ENCODE results near the gene UCHL5.
"Not testable (repeated sequence)": the region's sequence is repeated elsewhere in the genome, so short reads cannot be mapped to it uniquely, and the experiment has no call there.

UCHL5 gene

GRCh38 chr1:192986748-192987334, 72.3 kb downstream of the UCHL5 start:
- not testable (repeated sequence) for H3K27ac ChIP-seq (ENCODE audit: insufficient read depth, low read length, poor library complexity, severe bottlenecking); H3K4me1 ChIP-seq (ENCODE audit: control insufficient read depth, insufficient read depth, low read length, poor library complexity, severe bottlenecking); DNase-seq; H3K27me3 ChIP-seq (replicated peaks; ENCODE audit: control insufficient read depth, insufficient read depth, low read length, poor library complexity, severe bottlenecking); H3K9me3 ChIP-seq (ENCODE audit: control insufficient read depth, low read length); H3K4me3 ChIP-seq (ENCODE audit: insufficient read depth, low read depth, low read length, poor library complexity, severe bottlenecking); H3K36me3 ChIP-seq (ENCODE audit: control insufficient read depth, insufficient read depth, low read length)

- Histone ChIP-seq H3K27me3 (replicated peaks; ENCODE audit: control insufficient read depth, insufficient read depth, low read length, poor library complexity, severe bottlenecking) (no peaks in the 10 kb centered on the region), H3K4me3 (ENCODE audit: insufficient read depth, low read depth, low read length, poor library complexity, severe bottlenecking) (no peak overlapping the region), H3K4me1 (ENCODE audit: control insufficient read depth, insufficient read depth, low read length, poor library complexity, severe bottlenecking) (no peaks in the 10 kb centered on the region), H3K36me3 (ENCODE audit: control insufficient read depth, insufficient read depth, low read length) (no peaks in the 10 kb centered on the region), H3K27ac (ENCODE audit: insufficient read depth, low read length, poor library complexity, severe bottlenecking) (no peak overlapping the region), H3K9me3 (ENCODE audit: control insufficient read depth, low read length) (no peaks in the 10 kb centered on the region)
- no peak for DNase-seq
Observed at GRCh38 chr1:192986110-192986747, 72.9 kb downstream of the UCHL5 start.

- H3K9me3 ChIP-seq (ENCODE audit: control insufficient read depth, low read length): no peaks in the 10 kb centered on the region
- H3K4me3 ChIP-seq (ENCODE audit: insufficient read depth, low read depth, low read length, poor library complexity, severe bottlenecking): no peak overlapping the region
- no peaks in the 10 kb centered on the region for H3K36me3 ChIP-seq (ENCODE audit: control insufficient read depth, insufficient read depth, low read length)
- no peaks in the 10 kb centered on the region for H3K27me3 ChIP-seq (replicated peaks; ENCODE audit: control insufficient read depth, insufficient read depth, low read length, poor library complexity, severe bottlenecking)
- H3K27ac ChIP-seq (ENCODE audit: insufficient read depth, low read length, poor library complexity, severe bottlenecking): no peak overlapping the region
- DNase-seq: no peak
- H3K4me1 ChIP-seq (ENCODE audit: control insufficient read depth, insufficient read depth, low read length, poor library complexity, severe bottlenecking): no peaks in the 10 kb centered on the region
Observed at GRCh38 chr1:192984080-192984479, 75.1 kb downstream of the UCHL5 start.

GRCh38 chr1:192983349-192983980, 75.7 kb downstream of the UCHL5 start:
- Histone ChIP-seq H3K4me1 (ENCODE audit: control insufficient read depth, insufficient read depth, low read length, poor library complexity, severe bottlenecking) (no peaks in the 10 kb centered on the region), H3K27me3 (replicated peaks; ENCODE audit: control insufficient read depth, insufficient read depth, low read length, poor library complexity, severe bottlenecking) (no peaks in the 10 kb centered on the region), H3K27ac (ENCODE audit: insufficient read depth, low read length, poor library complexity, severe bottlenecking) (no peak overlapping the region), H3K36me3 (ENCODE audit: control insufficient read depth, insufficient read depth, low read length) (no peaks in the 10 kb centered on the region), H3K4me3 (ENCODE audit: insufficient read depth, low read depth, low read length, poor library complexity, severe bottlenecking) (no peak overlapping the region), H3K9me3 (ENCODE audit: control insufficient read depth, low read length) (no peaks in the 10 kb centered on the region)
- no peak for DNase-seq

- Histone ChIP-seq H3K27me3 (replicated peaks; ENCODE audit: control insufficient read depth, insufficient read depth, low read length, poor library complexity, severe bottlenecking) (no peaks in the 10 kb centered on the region), H3K4me1 (ENCODE audit: control insufficient read depth, insufficient read depth, low read length, poor library complexity, severe bottlenecking) (no peaks in the 10 kb centered on the region), H3K27ac (ENCODE audit: insufficient read depth, low read length, poor library complexity, severe bottlenecking) (no peak overlapping the region), H3K4me3 (ENCODE audit: insufficient read depth, low read depth, low read length, poor library complexity, severe bottlenecking) (no peak overlapping the region), H3K36me3 (ENCODE audit: control insufficient read depth, insufficient read depth, low read length) (no peaks in the 10 kb centered on the region), H3K9me3 (ENCODE audit: control insufficient read depth, low read length) (no peaks in the 10 kb centered on the region)
- DNase-seq: no peak
Observed at GRCh38 chr1:192980856-192981255, 78.3 kb downstream of the UCHL5 start.

GRCh38 chr1:192980334-192980733, 78.8 kb downstream of the UCHL5 start:
- H3K27me3 ChIP-seq (replicated peaks; ENCODE audit: control insufficient read depth, insufficient read depth, low read length, poor library complexity, severe bottlenecking); DNase-seq; H3K4me1 ChIP-seq (ENCODE audit: control insufficient read depth, insufficient read depth, low read length, poor library complexity, severe bottlenecking); H3K9me3 ChIP-seq (ENCODE audit: control insufficient read depth, low read length); H3K36me3 ChIP-seq (ENCODE audit: control insufficient read depth, insufficient read depth, low read length); H3K27ac ChIP-seq (ENCODE audit: insufficient read depth, low read length, poor library complexity, severe bottlenecking); H3K4me3 ChIP-seq (ENCODE audit: insufficient read depth, low read depth, low read length, poor library complexity, severe bottlenecking): not testable (repeated sequence)

- Histone ChIP-seq H3K27ac (ENCODE audit: insufficient read depth, low read length, poor library complexity, severe bottlenecking) (no peak overlapping the region), H3K4me1 (ENCODE audit: control insufficient read depth, insufficient read depth, low read length, poor library complexity, severe bottlenecking) (no peaks in the 10 kb centered on the region), H3K36me3 (ENCODE audit: control insufficient read depth, insufficient read depth, low read length) (no peaks in the 10 kb centered on the region), H3K27me3 (replicated peaks; ENCODE audit: control insufficient read depth, insufficient read depth, low read length, poor library complexity, severe bottlenecking) (no peaks in the 10 kb centered on the region), H3K4me3 (ENCODE audit: insufficient read depth, low read depth, low read length, poor library complexity, severe bottlenecking) (no peak overlapping the region), H3K9me3 (ENCODE audit: control insufficient read depth, low read length) (no peaks in the 10 kb centered on the region)
- no peak for DNase-seq
Observed at GRCh38 chr1:192979542-192979941, 79.6 kb downstream of the UCHL5 start.

- DNase-seq: no peak
- H3K4me1 ChIP-seq (ENCODE audit: control insufficient read depth, insufficient read depth, low read length, poor library complexity, severe bottlenecking): no peaks in the 10 kb centered on the region
Observed at GRCh38 chr1:192978195-192978710, 80.9 kb downstream of the UCHL5 start.

GRCh38 chr1:192977089-192977706, 82.0 kb downstream of the UCHL5 start:
- Histone ChIP-seq H3K36me3 (ENCODE audit: control insufficient read depth, insufficient read depth, low read length) (no peaks in the 10 kb centered on the region), H3K27ac (ENCODE audit: insufficient read depth, low read length, poor library complexity, severe bottlenecking) (no peak overlapping the region), H3K27me3 (replicated peaks; ENCODE audit: control insufficient read depth, insufficient read depth, low read length, poor library complexity, severe bottlenecking) (no peaks in the 10 kb centered on the region), H3K4me1 (ENCODE audit: control insufficient read depth, insufficient read depth, low read length, poor library complexity, severe bottlenecking) (no peaks in the 10 kb centered on the region), H3K9me3 (ENCODE audit: control insufficient read depth, low read length) (no peaks in the 10 kb centered on the region), H3K4me3 (ENCODE audit: insufficient read depth, low read depth, low read length, poor library complexity, severe bottlenecking) (no peak overlapping the region)
- no peak for DNase-seq

More at GRCh38 chr1:192978195-192978710, 80.9 kb downstream of the UCHL5 start:
- Histone ChIP-seq H3K4me3 (ENCODE audit: insufficient read depth, low read depth, low read length, poor library complexity, severe bottlenecking) (no peak overlapping the region), H3K9me3 (ENCODE audit: control insufficient read depth, low read length) (no peaks in the 10 kb centered on the region), H3K36me3 (ENCODE audit: control insufficient read depth, insufficient read depth, low read length) (no peaks in the 10 kb centered on the region), H3K27ac (ENCODE audit: insufficient read depth, low read length, poor library complexity, severe bottlenecking) (no peak overlapping the region), H3K27me3 (replicated peaks; ENCODE audit: control insufficient read depth, insufficient read depth, low read length, poor library complexity, severe bottlenecking) (no peaks in the 10 kb centered on the region)

GRCh38 chr1:192976576-192976975, 82.6 kb downstream of the UCHL5 start:
- H3K27ac ChIP-seq (ENCODE audit: insufficient read depth, low read length, poor library complexity, severe bottlenecking): no peak overlapping the region
- no peaks in the 10 kb centered on the region for H3K4me1 ChIP-seq (ENCODE audit: control insufficient read depth, insufficient read depth, low read length, poor library complexity, severe bottlenecking)
- H3K9me3 ChIP-seq (ENCODE audit: control insufficient read depth, low read length): no peaks in the 10 kb centered on the region
- H3K36me3 ChIP-seq (ENCODE audit: control insufficient read depth, insufficient read depth, low read length): no peaks in the 10 kb centered on the region
- no peak overlapping the region for H3K4me3 ChIP-seq (ENCODE audit: insufficient read depth, low read depth, low read length, poor library complexity, severe bottlenecking)
- H3K27me3 ChIP-seq (replicated peaks; ENCODE audit: control insufficient read depth, insufficient read depth, low read length, poor library complexity, severe bottlenecking): no peaks in the 10 kb centered on the region
- no peak for DNase-seq

Measured in effector memory CD4-positive, alpha-beta T cell (primary cell).